GM12878 (cell line): Measurements from ENCODE around the gene DPYSL4. TPM values are rescaled to one million over a fixed set of nuclear protein-coding genes. Genes with fewer than 3 reads are reported as not detected.

Experiments
- ATAC-seq: fragments of 200-7000 bp; cut with Tn5 transposase; 3 replicates; pipeline ENCODE4 v1.9.1; 2020; ENCODE audit warnings: mild to moderate bottlenecking, moderate library complexity
- BruUV-seq: library from RNA; stranded (reverse); fragments of 400-500 nt; replicated peaks from 2 replicates; lab custom pipeline; 2021; lab: Mats Ljungman, UMichigan
- CTCF ChIA-PET: fragments of 300-600 bp; sonication (Branson Sonifier 250); formaldehyde crosslinking; extraction: SDS; loops from one replicate; lab custom pipeline; 2021; ENCODE audit warnings: inconsistent platforms; lab: Yijun Ruan, JAX
- POLR2A ChIA-PET: fragments of 350-600 bp; formaldehyde crosslinking; extraction: SDS; loops from one replicate; lab custom pipeline; 2021; ENCODE audit warnings: inconsistent platforms; lab: Charles Lee
- RAD21 ChIA-PET: fragments of 300-600 bp; sonication (Branson Sonifier 250); formaldehyde crosslinking; loops from one replicate; lab custom pipeline; 2023; ENCODE audit warnings: antibody characterized with exemption; ENCODE audit not compliant: unreplicated experiment; lab: Charles Lee
- SMC1A ChIA-PET: fragments of 300-600 bp; sonication (Branson Sonifier 250); formaldehyde crosslinking; loops from one replicate; lab custom pipeline; 2023; ENCODE audit not compliant: unreplicated experiment, uncharacterized antibody; lab: Charles Lee
- DNase-seq: peaks from one replicate; pipeline ENCODE4 v3.0.0-alpha.2; 2011; ENCODE audit warnings: low read depth, low spot score
- FAIRE-seq: peaks from 3 replicates; lab custom pipeline; 2011; peaks lifted over from hg19 to GRCh38; lab: Jason Lieb, UNC
- H2AFZ ChIP-seq: 2 replicates; pipeline ENCODE4 v1.6.0; 2011; ENCODE audit warnings: low read depth, low read length, control low read depth; ENCODE audit not compliant: control insufficient read depth
- H3K27ac ChIP-seq: 2 replicates; pipeline ENCODE4 v1.5.1; 2011; ENCODE audit warnings: control low read depth; ENCODE audit not compliant: control insufficient read depth, insufficient read depth
- H3K27me3 ChIP-seq, 2 experiments: replicated peaks in 1 of 2; 2 replicates each; pipeline versions ENCODE4 v1.6.0 to v1.6.1; 2011; ENCODE audit warnings: low read length in 1 of 2; ENCODE audit not compliant: control insufficient read depth in 2 of 2, insufficient read depth in 2 of 2
- H3K36me3 ChIP-seq, 2 experiments: 2 replicates each; pipeline ENCODE4 v1.5.1; 2011; ENCODE audit warnings: low read length in 1 of 2; ENCODE audit not compliant: control insufficient read depth in 2 of 2, insufficient read depth in 2 of 2
- H3K4me1 ChIP-seq: 2 replicates; pipeline ENCODE4 v1.6.1; 2011; ENCODE audit warnings: mild to moderate bottlenecking, low read length, moderate library complexity, mixed read lengths; ENCODE audit not compliant: control insufficient read depth, insufficient read depth
- H3K4me2 ChIP-seq: 2 replicates; pipeline ENCODE4 v1.6.0; 2011; ENCODE audit warnings: control low read depth; ENCODE audit not compliant: control insufficient read depth, insufficient read depth
- H3K4me3 ChIP-seq: fragments of 200-600 bp; sonication (generic); 2 replicates; pipeline ENCODE4 v1.5.1; 2016
- H3K79me2 ChIP-seq: 2 replicates; pipeline ENCODE4 v1.6.0; 2011; ENCODE audit warnings: low read length; ENCODE audit not compliant: control insufficient read depth, insufficient read depth
- H3K9ac ChIP-seq: 2 replicates; pipeline ENCODE4 v1.8.0; 2011; ENCODE audit warnings: low read length, control low read depth, mixed read lengths; ENCODE audit not compliant: control insufficient read depth, insufficient read depth
- H3K9me3 ChIP-seq: replicated peaks from 3 replicates; pipeline ENCODE4 v1.5.1; 2011; ENCODE audit warnings: mild to moderate bottlenecking, low read length; ENCODE audit not compliant: control insufficient read depth, insufficient read depth
- H4K20me1 ChIP-seq: 2 replicates; pipeline ENCODE4 v1.6.0; 2011; ENCODE audit not compliant: control insufficient read depth, insufficient read depth
- BHLHE40 ChIP-seq, 2 experiments: fragments of 450-650 bp in 1 of 2; IDR thresholded peaks; 2 replicates each; pipeline ENCODE4 v1.6.1; 2011 to 2017; ENCODE audit warnings: low read depth in 2 of 2, borderline replicate concordance in 1 of 2, improper control_type of control experiment in 1 of 2, low read length in 1 of 2, mild to moderate bottlenecking in 1 of 2
- CBFB ChIP-seq: IDR thresholded peaks from 2 replicates; pipeline ENCODE4 v1.6.1; 2016; ENCODE audit warnings: antibody characterized with exemption, low read depth
- CHD1 ChIP-seq: IDR thresholded peaks from 2 replicates; pipeline ENCODE4 v1.6.1; 2012; ENCODE audit warnings: low read depth, low read length, improper control_type of control experiment
- ESRRA ChIP-seq: IDR thresholded peaks from 2 replicates; pipeline ENCODE4 v1.6.1; 2012; ENCODE audit warnings: mild to moderate bottlenecking, low read length, improper control_type of control experiment
- GABPA ChIP-seq: IDR thresholded peaks from 2 replicates; pipeline ENCODE4 v1.6.1; 2014; ENCODE audit warnings: antibody characterized with exemption, low read depth, mild to moderate bottlenecking, inconsistent platforms
- HDAC6 ChIP-seq: fragments of 200-600 bp; sonication (generic); IDR thresholded peaks from one replicate; pipeline ENCODE4 v1.8.0; 2017; ENCODE audit warnings: antibody characterized with exemption; ENCODE audit not compliant: unreplicated experiment
- NFXL1 ChIP-seq: fragments of 450-650 bp; IDR thresholded peaks from 2 replicates; pipeline ENCODE4 v1.6.1; 2017; ENCODE audit warnings: antibody characterized with exemption, mild to moderate bottlenecking, borderline replicate concordance
- NFYB ChIP-seq: IDR thresholded peaks from 2 replicates; pipeline ENCODE4 v1.6.1; 2011; ENCODE audit warnings: low read depth, mild to moderate bottlenecking, low read length, improper control_type of control experiment, moderate library complexity; ENCODE audit not compliant: insufficient read depth
- RELA ChIP-seq: fragments of 450-650 bp; IDR thresholded peaks from 2 replicates; pipeline ENCODE4 v1.8.0; 2014; ENCODE audit warnings: borderline replicate concordance; ENCODE audit not compliant: partially characterized antibody
- SUPT20H ChIP-seq: IDR thresholded peaks from 2 replicates; pipeline ENCODE4 v1.6.1; 2011; ENCODE audit warnings: low read depth, mild to moderate bottlenecking, low read length, moderate library complexity, borderline replicate concordance; ENCODE audit not compliant: control insufficient read depth
- ZNF384 ChIP-seq: IDR thresholded peaks from 2 replicates; pipeline ENCODE4 v1.6.1; 2012; ENCODE audit warnings: low read depth, mild to moderate bottlenecking, low read length, improper control_type of control experiment, borderline replicate concordance
- WGBS: methylation state at CpG from one replicate; pipeline ENCODE4 v1.1.6; 2016; ENCODE audit warnings: low lambda C conversion rate; ENCODE audit not compliant: insufficient replicate concordance, insufficient coverage; ENCODE audit errors: missing lambda C conversion rate; 5-methylcytosine and 5-hydroxymethylcytosine counted together
- in situ Hi-C: fragments of 300-500 bp; cut with MboI; formaldehyde crosslinking; loops from 9 replicates; pipeline ENCODE4 v1.14.3; 2018; ENCODE audit warnings: mixed read lengths
- intact Hi-C: fragments of 100-400 bp; cut with micrococcal nuclease; formaldehyde crosslinking; loops from one replicate; pipeline ENCODE4 v1.14.2; 2022; ENCODE audit not compliant: unreplicated experiment
- polyA plus RNA-seq, 11 experiments: library from polyadenylated mRNA; depleted of rRNA in 4 of 11; unstranded in 6 of 11; stranded (reverse) in 5 of 11; fragments of >200 nt; fragmentation: Nextera tagmentation in 4 of 11; fragmentation: Illumina TruSeq in 1 of 11; extraction: Ambion mirVana in 4 of 11; extraction: Trizol in 1 of 11; gene quantifications; 1 replicate in 1 of 11; 2 replicates in 10 of 11; pipeline versions ENCODE4 v1.2.1 to v1.2.3, GENCODE V29; 2011 to 2016; ENCODE audit warnings: inconsistent platforms in 2 of 11, missing spikeins in 2 of 11, low read depth in 1 of 11
- total RNA-seq, 4 experiments: library from RNA; depleted of rRNA in 3 of 4; stranded (reverse); fragments of >200 nt in 3 of 4; fragmentation: Illumina TruSeq in 1 of 4; extraction: Trizol in 1 of 4; gene quantifications; 2 replicates each; pipeline versions ENCODE4 v1.2.1 to v1.2.3, GENCODE V29; 2013 to 2021

DPYSL4 gene
- total and polyA plus RNA-seq, 10 of the 15 experiments (the other 5 are each of a cell fraction or from before 2014, with no cell fraction given): 0.10 to 0.21 TPM; not detected in 8

DNA sequence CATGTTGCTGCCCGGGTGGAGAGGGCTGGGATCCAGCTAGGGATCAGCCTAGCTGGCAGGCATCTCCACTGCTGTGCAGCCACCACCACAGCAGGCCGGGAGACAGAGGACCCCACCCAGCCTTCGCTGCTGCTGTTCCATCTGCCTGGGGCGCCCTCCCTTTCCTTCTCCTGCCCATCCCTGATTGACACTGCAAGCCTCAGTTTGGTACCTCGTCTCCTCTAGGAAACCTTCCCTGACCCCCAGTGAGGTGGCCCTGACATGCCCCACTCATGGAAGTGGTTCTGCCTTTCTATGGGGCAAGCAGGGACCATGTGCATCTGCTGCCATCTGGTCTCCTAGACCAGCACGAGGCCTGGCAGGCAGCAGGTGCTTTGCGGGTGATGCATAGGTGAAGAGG lies 30.4 kb upstream of the DPYSL4 start:
- FAIRE-seq: no peak
- H3K36me3 ChIP-seq: no peaks in the 10 kb centered on the region
- H4K20me1 ChIP-seq: no peaks in the 10 kb centered on the region
- no peak overlapping the region for H3K27ac ChIP-seq
- ChIA-PET CTCF (no interaction called here), POLR2A (no interaction called here)
- no peak overlapping the region for H3K4me3 ChIP-seq
- in situ Hi-C loops: no loop called here
- ATAC-seq: no peak
- H3K9ac ChIP-seq: no peak overlapping the region
- H3K79me2 ChIP-seq: no peaks in the 10 kb centered on the region
- H3K4me2 ChIP-seq: no peak overlapping the region
- no peak for TF ChIP-seq GABPA
- no peak for TF ChIP-seq BHLHE40 (IDR thresholded peaks at IDR 0.05; ENCODE audit: borderline replicate concordance in 1 of 2, low read depth in 2 of 2, low read length in 1 of 2)
- no peak for TF ChIP-seq SUPT20H
- no peak for TF ChIP-seq NFYB
- no peak for TF ChIP-seq NFXL1
- no peak for TF ChIP-seq CBFB
- TF ChIP-seq CHD1: no peak
- TF ChIP-seq, all 136 proteins: peak for 0
- intact Hi-C loops: no loop called here
- BruUV-seq: no TSS peak
- 43% methylated on average over 7 of the region's 7 CpGs for WGBS
- SMC1A ChIA-PET: no interaction called here
- RAD21 ChIA-PET: no interaction called here
- H3K4me1 ChIP-seq: no peaks in the 10 kb centered on the region
- no peak for DNase-seq
- H2AFZ ChIP-seq: no peak overlapping the region
- no peaks in the 10 kb centered on the region for H3K9me3 ChIP-seq
- no peaks in the 10 kb centered on the region for H3K27me3 ChIP-seq

DNA sequence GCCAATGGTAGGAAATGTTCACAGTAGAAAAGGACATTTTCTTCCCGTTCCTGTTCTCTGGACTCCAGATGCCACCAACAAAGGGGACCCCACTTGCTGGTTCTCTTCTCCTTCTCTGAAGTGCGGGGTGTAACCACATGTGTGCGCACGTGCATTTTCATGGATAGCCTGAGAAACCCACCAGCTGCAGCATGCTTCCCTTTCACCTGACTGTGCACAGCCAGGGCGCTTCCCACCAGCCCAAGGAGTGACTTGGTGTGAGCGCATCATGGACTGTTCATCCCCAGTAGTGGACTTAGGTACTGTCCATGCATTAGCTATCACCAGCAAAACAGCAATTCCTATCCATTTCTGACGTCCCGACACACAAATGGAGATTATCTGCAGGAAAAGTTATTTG lies 29.6 kb upstream of the DPYSL4 start:
- ATAC-seq (no peak), FAIRE-seq (no peak)
- Histone ChIP-seq H3K4me2 (no peak overlapping the region), H3K9me3 (no peaks in the 10 kb centered on the region), H3K9ac (no peak overlapping the region), H3K4me3 (no peak overlapping the region), H3K27ac (no peak overlapping the region), H2AFZ (no peak overlapping the region), H4K20me1 (no peaks in the 10 kb centered on the region), H3K36me3 (no peaks in the 10 kb centered on the region)
- in situ Hi-C loops (no loop called here), intact Hi-C loops (no loop called here)
- ChIA-PET RAD21 (no interaction called here), SMC1A (no interaction called here)
- WGBS: 61% methylated on average over 8 of the region's 8 CpGs
- TF ChIP-seq ZNF384 (no peak), ESRRA (no peak), HDAC6 (no peak), RELA (no peak)
- TF ChIP-seq, all 136 proteins: peak for 0
- CTCF ChIA-PET: interaction anchor here (0.7 kb wide), 1 partner anchor 270 kb away, joined by 3 read pairs; no protein-coding TSS in a partner anchor
- peaks cover 2% of the 10 kb centered on the region; the same call in 1 of the 2 replicates for H3K4me1 ChIP-seq
- POLR2A ChIA-PET: no interaction called here
- DNase-seq: no peak
- no TSS peak for BruUV-seq
- H3K79me2 ChIP-seq: no peaks in the 10 kb centered on the region
- no peaks in the 10 kb centered on the region for H3K27me3 ChIP-seq
